HEK293 (cell line): ENCODE data around the gene ARPC5.
"Not testable (repeated sequence)": the region's sequence is repeated elsewhere in the genome, so short reads cannot be mapped to it uniquely, and the experiment has no call there.

Experiments
- CTCF ChIA-PET: fragments of 350-600 bp; formaldehyde crosslinking; extraction: SDS; loops from one replicate; lab custom pipeline; 2021; ENCODE audit warnings: antibody characterized with exemption; lab: Yijun Ruan, JAX
- POLR2A ChIA-PET: fragments of 300-600 bp; formaldehyde crosslinking; extraction: SDS; loops from one replicate; lab custom pipeline; 2020; ENCODE audit warnings: antibody characterized with exemption, inconsistent platforms; lab: Yijun Ruan, JAX
- H3K27ac ChIP-seq: fragments of 200-500 bp; sonication (Bioruptor generic); 2 replicates; pipeline ENCODE4 v1.5.1; 2014; ENCODE audit warnings: low read depth, low read length, control low read depth, inconsistent platforms; ENCODE audit errors: extremely low read depth
- H3K36me3 ChIP-seq, 2 experiments: fragments of 200-500 bp in 1 of 2; sonication (Bioruptor generic) in 1 of 2; 1 replicate in 1 of 2; 2 replicates in 1 of 2; pipeline ENCODE4 v1.5.1; 2014 to 2017; ENCODE audit warnings: inconsistent platforms in 2 of 2, low read length in 2 of 2; ENCODE audit not compliant: control insufficient read depth in 2 of 2, insufficient read depth in 1 of 2
- H3K4me1 ChIP-seq: fragments of 200-500 bp; sonication (Bioruptor generic); 2 replicates; pipeline ENCODE4 v1.5.1; 2014; ENCODE audit warnings: mild to moderate bottlenecking, low read length, inconsistent platforms; ENCODE audit not compliant: control insufficient read depth, insufficient read depth
- H3K4me3 ChIP-seq: 2 replicates; pipeline ENCODE4 v1.5.1; 2011; ENCODE audit warnings: low read depth, mild to moderate bottlenecking, control low read depth, low read length, moderate library complexity
- H3K9me3 ChIP-seq: fragments of 200-500 bp; sonication (Bioruptor generic); 2 replicates; pipeline ENCODE4 v1.5.1; 2014; ENCODE audit warnings: low read depth, low read length, inconsistent platforms; ENCODE audit not compliant: control insufficient read depth, insufficient read depth
- PRDM1 ChIP-seq: fragments of 450-650 bp; formaldehyde crosslinking; IDR thresholded peaks from 2 replicates; pipeline ENCODE4; 2016; ENCODE audit warnings: missing biosample characterization, missing genetic modification characterization
- SCRT2 ChIP-seq: fragments of 450-650 bp; formaldehyde crosslinking; IDR thresholded peaks from 2 replicates; pipeline ENCODE4 v1.5.1; 2016; ENCODE audit warnings: missing biosample characterization, missing genetic modification characterization
- ZBTB17 ChIP-seq: fragments of 450-650 bp; formaldehyde crosslinking; IDR thresholded peaks from 2 replicates; pipeline ENCODE4 v1.5.1; 2016; ENCODE audit warnings: missing biosample characterization, missing genetic modification characterization
- ZBTB48 ChIP-seq: fragments of 450-650 bp; formaldehyde crosslinking; IDR thresholded peaks from 2 replicates; pipeline ENCODE4 v1.5.1; 2016; ENCODE audit warnings: missing biosample characterization, missing genetic modification characterization
- ZBTB7A ChIP-seq: fragments of 450-650 bp; formaldehyde crosslinking; IDR thresholded peaks from 2 replicates; pipeline ENCODE4 v1.5.1; 2016; ENCODE audit warnings: low read depth, missing biosample characterization, missing genetic modification characterization
- ZNF18 ChIP-seq: fragments of 450-650 bp; formaldehyde crosslinking; IDR thresholded peaks from 2 replicates; pipeline ENCODE4 v1.5.1; 2016; ENCODE audit warnings: missing biosample characterization, missing genetic modification characterization
- ZNF223 ChIP-seq: fragments of 450-650 bp; formaldehyde crosslinking; IDR thresholded peaks from 2 replicates; pipeline ENCODE4 v1.5.1; 2016; ENCODE audit warnings: missing biosample characterization, missing genetic modification characterization
- ZNF335 ChIP-seq: fragments of 450-650 bp; formaldehyde crosslinking; conservative IDR thresholded peaks from 2 replicates; pipeline ENCODE4 v1.5.1; 2016; ENCODE audit warnings: missing biosample characterization, missing genetic modification characterization
- ZNF433 ChIP-seq: fragments of 450-650 bp; formaldehyde crosslinking; IDR thresholded peaks from 2 replicates; pipeline ENCODE4 v1.5.1; 2016; ENCODE audit warnings: missing biosample characterization, missing genetic modification characterization, low read depth
- ZNF529 ChIP-seq: fragments of 450-650 bp; formaldehyde crosslinking; IDR thresholded peaks from 2 replicates; pipeline ENCODE4 v1.5.1; 2017; ENCODE audit warnings: missing genetic modification characterization, missing biosample characterization; ENCODE audit not compliant: insufficient replicate concordance
- ZNF623 ChIP-seq: fragments of 450-650 bp; formaldehyde crosslinking; IDR thresholded peaks from 2 replicates; pipeline ENCODE4 v1.5.1; 2016; ENCODE audit warnings: missing biosample characterization, missing genetic modification characterization
- ZNF654 ChIP-seq: fragments of 450-650 bp; formaldehyde crosslinking; IDR thresholded peaks from 2 replicates; pipeline ENCODE4 v1.5.1; 2016; ENCODE audit warnings: low read depth, missing biosample characterization, missing genetic modification characterization
- ZNF660 ChIP-seq: fragments of 450-650 bp; IDR thresholded peaks from 2 replicates; pipeline ENCODE4 v1.5.1; 2018; ENCODE audit warnings: missing biosample characterization, mild to moderate bottlenecking, missing genetic modification characterization
- TF ChIP-seq, protein P1 (sequence below): fragments of 450-650 bp; formaldehyde crosslinking; IDR thresholded peaks from 2 replicates; pipeline ENCODE4 v1.5.1; 2016; ENCODE audit warnings: missing biosample characterization, missing genetic modification characterization

Gene ARPC5

GRCh38 chr1:183628537-183628936 is 7.0 kb downstream of the ARPC5 start:
- Histone ChIP-seq H3K27ac (no peak overlapping the region), H3K4me3 (no peak overlapping the region), H3K4me1 (peaks cover 10% of the 10 kb centered on the region; the same call in 1 of the 2 replicates), H3K36me3 (peaks cover 11 to 55% of the 10 kb centered on the region in 2 experiments; a peak in 2 of 3 replicates), H3K9me3 (no peaks in the 10 kb centered on the region)
- CTCF ChIA-PET: interaction anchor here (0.6 to 1.1 kb wide), 4 partner anchors 156 to 1064 kb away, joined by 3 to 5 read pairs (median 3); partner anchors contain the start of gene SMG7
- POLR2A ChIA-PET: no interaction called here
- TF ChIP-seq ZBTB7A (tag by site-specific recombination): no peak
- TF ChIP-seq ZNF223 (tag by site-specific recombination): no peak

DNA sequence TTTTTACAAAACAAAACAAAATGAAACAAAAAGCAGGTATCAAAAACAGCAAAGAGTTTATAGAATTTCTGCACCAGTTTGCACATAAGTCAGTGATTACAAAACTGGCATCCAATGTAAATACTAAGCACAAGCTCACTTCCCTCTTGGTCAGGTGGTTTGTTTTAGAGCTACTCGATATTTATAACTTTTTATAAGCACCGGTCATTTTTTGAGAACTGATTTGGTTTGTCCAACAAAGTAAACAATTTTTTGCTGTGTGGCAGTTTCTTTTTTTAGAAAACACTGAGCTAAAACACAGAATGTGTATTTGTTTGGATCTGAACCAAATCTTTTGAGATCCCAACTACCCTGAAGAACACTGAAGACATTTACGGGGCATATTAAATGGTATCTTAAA is 9.3 kb downstream of the ARPC5 start:
- H3K4me1 ChIP-seq, H3K4me3 ChIP-seq, H3K9me3 ChIP-seq, H3K27ac ChIP-seq, POLR2A ChIA-PET: not testable (repeated sequence)
- peaks cover 11 to 53% of the 10 kb centered on the region in 2 experiments; a peak in 2 of 3 replicates for H3K36me3 ChIP-seq
- CTCF ChIA-PET: interaction anchor here (0.8 to 1.3 kb wide), 3 partner anchors 8 to 59 kb away, joined by 3 to 4 read pairs (median 4); no protein-coding TSS in a partner anchor

DNA sequence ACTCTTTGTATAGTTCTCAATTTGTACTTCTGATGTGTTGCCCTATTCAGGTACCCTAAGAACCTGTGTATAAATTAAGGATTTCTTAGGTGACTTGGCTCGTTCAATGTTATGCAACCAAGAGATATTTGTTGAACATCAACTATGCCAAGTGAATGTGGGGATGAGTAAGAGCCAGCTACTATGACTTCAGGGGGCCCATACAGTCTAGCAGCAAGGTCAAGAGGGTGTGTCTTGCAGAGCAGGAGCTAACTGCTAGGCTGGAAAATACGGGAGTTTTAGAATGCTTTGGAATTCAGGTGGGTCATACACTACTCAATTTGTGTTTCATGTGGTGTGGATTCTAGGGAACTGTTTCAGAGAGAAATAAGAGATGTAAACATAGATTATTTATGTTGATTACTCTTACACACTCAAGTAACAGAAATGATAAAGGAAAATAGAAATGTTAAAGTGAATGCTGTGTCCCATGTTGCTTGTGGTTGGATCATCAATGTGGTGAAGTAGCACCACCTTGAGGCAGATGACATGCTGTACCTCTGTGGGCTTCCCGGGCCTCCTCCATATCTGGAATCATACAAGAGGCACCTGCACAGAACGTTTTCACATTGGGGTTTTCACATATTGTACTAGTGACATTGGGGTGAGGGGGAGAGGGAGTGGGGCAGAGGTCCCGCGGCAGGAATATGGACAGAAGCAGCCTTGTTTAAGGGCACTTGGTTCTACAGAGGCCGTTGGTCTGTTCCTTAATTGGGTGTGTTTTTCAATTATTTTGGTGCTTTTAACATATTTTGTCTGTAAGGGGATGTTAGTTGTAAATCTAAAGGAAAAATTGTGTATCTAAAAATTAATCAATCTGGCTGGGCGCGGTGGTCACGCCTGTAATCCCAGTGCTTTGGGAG is 12.4 kb downstream of the ARPC5 start:
- Histone ChIP-seq H3K9me3 (no peaks in the 10 kb centered on the region), H3K4me1 (no peaks in the 10 kb centered on the region), H3K27ac (no peak overlapping the region), H3K4me3 (no peak overlapping the region), H3K36me3 (peaks cover 0 to 24% of the 10 kb centered on the region in 2 experiments; a peak in 1 of 3 replicates)
- TF ChIP-seq ZNF660 (tag by site-specific recombination): peak; percentile 94
- TF ChIP-seq, protein P1, sequence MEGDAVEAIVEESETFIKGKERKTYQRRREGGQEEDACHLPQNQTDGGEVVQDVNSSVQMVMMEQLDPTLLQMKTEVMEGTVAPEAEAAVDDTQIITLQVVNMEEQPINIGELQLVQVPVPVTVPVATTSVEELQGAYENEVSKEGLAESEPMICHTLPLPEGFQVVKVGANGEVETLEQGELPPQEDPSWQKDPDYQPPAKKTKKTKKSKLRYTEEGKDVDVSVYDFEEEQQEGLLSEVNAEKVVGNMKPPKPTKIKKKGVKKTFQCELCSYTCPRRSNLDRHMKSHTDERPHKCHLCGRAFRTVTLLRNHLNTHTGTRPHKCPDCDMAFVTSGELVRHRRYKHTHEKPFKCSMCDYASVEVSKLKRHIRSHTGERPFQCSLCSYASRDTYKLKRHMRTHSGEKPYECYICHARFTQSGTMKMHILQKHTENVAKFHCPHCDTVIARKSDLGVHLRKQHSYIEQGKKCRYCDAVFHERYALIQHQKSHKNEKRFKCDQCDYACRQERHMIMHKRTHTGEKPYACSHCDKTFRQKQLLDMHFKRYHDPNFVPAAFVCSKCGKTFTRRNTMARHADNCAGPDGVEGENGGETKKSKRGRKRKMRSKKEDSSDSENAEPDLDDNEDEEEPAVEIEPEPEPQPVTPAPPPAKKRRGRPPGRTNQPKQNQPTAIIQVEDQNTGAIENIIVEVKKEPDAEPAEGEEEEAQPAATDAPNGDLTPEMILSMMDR: peak; percentile 79
- TF ChIP-seq SCRT2 (tag by site-specific recombination): peak; percentile 33; the same call in 1 of the 2 replicates
- TF ChIP-seq ZNF623 (tag by site-specific recombination): no peak
- no peak for TF ChIP-seq ZNF433 (tag by site-specific recombination)
- TF ChIP-seq ZNF654 (tag by site-specific recombination): peak; percentile 86
- no peak for TF ChIP-seq PRDM1 (tag by site-specific recombination)
- no peak for TF ChIP-seq ZBTB48 (tag by site-specific recombination)
- 0 out of 2 replicates have a peak, but pooled peaks have one; percentile 12 for TF ChIP-seq ZBTB17 (tag by site-specific recombination)
- ChIA-PET POLR2A (no interaction called here), CTCF (interaction anchor here (0.6 to 2.2 kb wide), 15 partner anchors 9 to 545 kb away, joined by 3 to 13 read pairs (median 3); no protein-coding TSS in a partner anchor)

DNA sequence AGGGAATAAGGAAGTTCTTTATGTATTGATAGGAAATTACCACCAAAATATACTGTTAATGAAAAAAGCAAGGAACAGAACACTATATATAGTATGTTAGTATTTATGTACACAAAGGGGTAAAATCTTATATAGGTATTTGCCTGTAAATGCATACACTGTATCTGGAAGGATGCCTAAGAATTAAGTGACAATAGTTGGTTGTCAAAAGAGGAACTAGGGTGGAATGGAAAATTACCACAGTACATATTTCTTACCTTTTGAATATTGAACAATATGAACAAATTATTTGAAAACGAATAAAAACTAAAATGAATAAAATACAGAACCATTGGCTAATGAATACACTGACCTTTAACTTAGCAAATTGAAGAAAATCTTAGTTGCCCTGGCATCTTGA is 13.6 kb downstream of the ARPC5 start:
- H3K27ac ChIP-seq: no peak overlapping the region
- H3K4me1 ChIP-seq: no peaks in the 10 kb centered on the region
- TF ChIP-seq ZNF529 (tag by site-specific recombination) (no peak), ZNF335 (tag by site-specific recombination) (no peak), ZNF18 (tag by site-specific recombination) (no peak)
- CTCF ChIA-PET: interaction anchor here (0.6 to 2.2 kb wide), 6 partner anchors 12 to 341 kb away, joined by 3 to 13 read pairs (median 4); no protein-coding TSS in a partner anchor
- H3K36me3 ChIP-seq: peaks cover 0 to 18% of the 10 kb centered on the region in 2 experiments; a peak in 1 of 3 replicates
- POLR2A ChIA-PET: no interaction called here
- no peak overlapping the region for H3K4me3 ChIP-seq
- H3K9me3 ChIP-seq: no peaks in the 10 kb centered on the region
